Chondrocyte (in vitro differentiated cells): ENCODE measurements around the gene CMSS1. TPM values are rescaled to one million over a fixed set of nuclear protein-coding genes. Genes with fewer than 3 reads are reported as not detected.

Experiments used
- DNase-seq: peaks from one replicate; pipeline ENCODE4 v3.0.0; 2021; ENCODE audit warnings: mixed read lengths, low spot score
- H3K27ac Mint-ChIP-seq: one replicate; pipeline ENCODE4 v1.8.0; 2021; ENCODE audit warnings: mild to moderate bottlenecking, moderate library complexity, mixed read lengths; ENCODE audit not compliant: unreplicated experiment
- H3K27me3 Mint-ChIP-seq: 2 replicates; pipeline ENCODE4 v1.8.0; 2021; ENCODE audit warnings: low read depth, mixed read lengths
- H3K36me3 Mint-ChIP-seq: 2 replicates; pipeline ENCODE4 v1.8.0; 2021; ENCODE audit warnings: low read depth, mixed read lengths
- H3K4me1 Mint-ChIP-seq: 2 replicates; pipeline ENCODE4 v1.8.0; 2021; ENCODE audit warnings: low read depth, mild to moderate bottlenecking, mixed read lengths
- H3K4me3 Mint-ChIP-seq: one replicate; pipeline ENCODE4 v1.8.0; 2021; ENCODE audit warnings: mild to moderate bottlenecking, moderate library complexity, mixed read lengths; ENCODE audit not compliant: unreplicated experiment
- H3K9me3 Mint-ChIP-seq: 2 replicates; pipeline ENCODE4 v1.8.0; 2021; ENCODE audit warnings: low read depth, mixed read lengths
- total RNA-seq: library from RNA; stranded (reverse); gene quantifications from 3 replicates; pipeline ENCODE4 v1.2.1, GENCODE V29; 2021
- TF ChIP-seq, protein P1 (sequence below): fragments of 200-600 bp; sonication (generic); IDR thresholded peaks from 2 replicates; pipeline ENCODE4 v1.5.0; 2021; ENCODE audit warnings: antibody characterized with exemption, mild to moderate bottlenecking, moderate library complexity

Gene CMSS1
- total RNA-seq, 1 donor from 2014 or later = 19.5 TPM

DNA sequence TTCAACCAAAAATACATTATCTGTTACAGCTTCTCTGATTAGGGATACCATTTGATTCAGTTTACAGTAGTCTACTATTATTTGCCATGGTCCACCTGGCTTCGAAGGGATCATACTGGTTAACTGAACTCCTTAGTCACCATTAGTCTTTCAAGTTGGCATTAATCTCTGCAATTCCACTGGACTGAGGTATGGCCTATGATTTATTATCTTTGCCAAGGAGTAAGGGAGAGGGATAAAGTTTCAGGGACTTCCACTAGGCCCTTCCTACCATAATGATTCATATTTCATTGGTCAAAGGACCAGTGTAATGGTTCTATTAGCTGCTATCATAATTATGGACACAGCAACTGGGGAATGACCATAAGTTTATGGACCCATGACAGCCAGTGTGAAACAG is 7.3 kb upstream of the CMSS1 start:
- TF ChIP-seq, protein P1, sequence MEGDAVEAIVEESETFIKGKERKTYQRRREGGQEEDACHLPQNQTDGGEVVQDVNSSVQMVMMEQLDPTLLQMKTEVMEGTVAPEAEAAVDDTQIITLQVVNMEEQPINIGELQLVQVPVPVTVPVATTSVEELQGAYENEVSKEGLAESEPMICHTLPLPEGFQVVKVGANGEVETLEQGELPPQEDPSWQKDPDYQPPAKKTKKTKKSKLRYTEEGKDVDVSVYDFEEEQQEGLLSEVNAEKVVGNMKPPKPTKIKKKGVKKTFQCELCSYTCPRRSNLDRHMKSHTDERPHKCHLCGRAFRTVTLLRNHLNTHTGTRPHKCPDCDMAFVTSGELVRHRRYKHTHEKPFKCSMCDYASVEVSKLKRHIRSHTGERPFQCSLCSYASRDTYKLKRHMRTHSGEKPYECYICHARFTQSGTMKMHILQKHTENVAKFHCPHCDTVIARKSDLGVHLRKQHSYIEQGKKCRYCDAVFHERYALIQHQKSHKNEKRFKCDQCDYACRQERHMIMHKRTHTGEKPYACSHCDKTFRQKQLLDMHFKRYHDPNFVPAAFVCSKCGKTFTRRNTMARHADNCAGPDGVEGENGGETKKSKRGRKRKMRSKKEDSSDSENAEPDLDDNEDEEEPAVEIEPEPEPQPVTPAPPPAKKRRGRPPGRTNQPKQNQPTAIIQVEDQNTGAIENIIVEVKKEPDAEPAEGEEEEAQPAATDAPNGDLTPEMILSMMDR = no peak
- H3K4me3 Mint-ChIP-seq = no peak overlapping the region
- H3K36me3 Mint-ChIP-seq = peaks cover 2% of the 10 kb centered on the region
- no peak overlapping the region for H3K27ac Mint-ChIP-seq
- peaks cover 6% of the 10 kb centered on the region for H3K4me1 Mint-ChIP-seq
- DNase-seq = no peak
- no peaks in the 10 kb centered on the region for H3K27me3 Mint-ChIP-seq
- H3K9me3 Mint-ChIP-seq = peaks cover 5% of the 10 kb centered on the region

DNA sequence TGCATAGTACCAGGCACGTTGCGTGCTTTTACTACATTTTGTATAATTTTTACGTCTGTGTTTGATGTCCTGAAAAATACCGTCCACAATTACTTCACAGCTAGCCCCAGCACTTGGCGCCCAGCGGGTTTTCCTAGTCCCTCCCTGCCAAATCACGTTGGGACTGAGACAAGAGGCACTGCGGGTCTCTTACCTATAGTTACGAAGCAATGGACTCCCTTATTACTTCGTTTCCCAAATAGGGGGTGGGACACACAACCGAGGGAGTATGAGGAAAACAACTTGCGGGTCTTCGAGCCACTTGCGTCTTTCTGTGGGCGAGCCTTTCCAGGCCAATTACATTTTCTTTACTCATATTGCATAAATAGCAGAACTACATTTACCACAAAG is 620 bp upstream of the CMSS1 start:
- TF ChIP-seq, protein P1 = no peak
- H3K9me3 Mint-ChIP-seq = no peaks in the 10 kb centered on the region
- H3K4me1 Mint-ChIP-seq = peaks cover 32% of the 10 kb centered on the region
- peak overlapping the region; percentile 100 for H3K27ac Mint-ChIP-seq
- H3K27me3 Mint-ChIP-seq = no peaks in the 10 kb centered on the region
- H3K4me3 Mint-ChIP-seq = peak overlapping the region; percentile 96
- DNase-seq = no peak
- H3K36me3 Mint-ChIP-seq = no peaks in the 10 kb centered on the region

DNA sequence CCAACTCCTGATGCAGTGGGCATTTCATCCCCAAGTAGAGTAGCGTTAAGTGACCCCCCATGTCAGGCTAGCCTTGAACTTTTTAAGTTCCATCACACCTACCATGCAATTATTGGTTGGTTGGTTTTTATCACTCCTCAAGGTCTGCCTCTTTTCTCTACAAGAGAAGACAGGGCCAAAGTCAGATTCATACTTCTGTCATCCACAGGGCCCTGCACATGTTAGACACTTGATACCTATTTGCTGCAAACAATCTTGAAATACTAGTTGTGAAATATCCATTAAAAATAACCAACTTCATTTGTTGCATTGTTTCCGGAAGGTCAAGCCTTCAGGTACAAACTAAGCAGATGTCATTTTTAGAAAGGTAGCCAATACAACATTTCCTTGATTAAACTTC is 1.2 kb downstream of the CMSS1 start:
- H3K4me3 Mint-ChIP-seq = no peak overlapping the region
- no peaks in the 10 kb centered on the region for H3K27me3 Mint-ChIP-seq
- H3K27ac Mint-ChIP-seq = peak overlapping the region; percentile 100
- no peaks in the 10 kb centered on the region for H3K36me3 Mint-ChIP-seq
- TF ChIP-seq, protein P1 = no peak
- H3K9me3 Mint-ChIP-seq = no peaks in the 10 kb centered on the region
- no peak for DNase-seq
- H3K4me1 Mint-ChIP-seq = peaks cover 32% of the 10 kb centered on the region

DNA sequence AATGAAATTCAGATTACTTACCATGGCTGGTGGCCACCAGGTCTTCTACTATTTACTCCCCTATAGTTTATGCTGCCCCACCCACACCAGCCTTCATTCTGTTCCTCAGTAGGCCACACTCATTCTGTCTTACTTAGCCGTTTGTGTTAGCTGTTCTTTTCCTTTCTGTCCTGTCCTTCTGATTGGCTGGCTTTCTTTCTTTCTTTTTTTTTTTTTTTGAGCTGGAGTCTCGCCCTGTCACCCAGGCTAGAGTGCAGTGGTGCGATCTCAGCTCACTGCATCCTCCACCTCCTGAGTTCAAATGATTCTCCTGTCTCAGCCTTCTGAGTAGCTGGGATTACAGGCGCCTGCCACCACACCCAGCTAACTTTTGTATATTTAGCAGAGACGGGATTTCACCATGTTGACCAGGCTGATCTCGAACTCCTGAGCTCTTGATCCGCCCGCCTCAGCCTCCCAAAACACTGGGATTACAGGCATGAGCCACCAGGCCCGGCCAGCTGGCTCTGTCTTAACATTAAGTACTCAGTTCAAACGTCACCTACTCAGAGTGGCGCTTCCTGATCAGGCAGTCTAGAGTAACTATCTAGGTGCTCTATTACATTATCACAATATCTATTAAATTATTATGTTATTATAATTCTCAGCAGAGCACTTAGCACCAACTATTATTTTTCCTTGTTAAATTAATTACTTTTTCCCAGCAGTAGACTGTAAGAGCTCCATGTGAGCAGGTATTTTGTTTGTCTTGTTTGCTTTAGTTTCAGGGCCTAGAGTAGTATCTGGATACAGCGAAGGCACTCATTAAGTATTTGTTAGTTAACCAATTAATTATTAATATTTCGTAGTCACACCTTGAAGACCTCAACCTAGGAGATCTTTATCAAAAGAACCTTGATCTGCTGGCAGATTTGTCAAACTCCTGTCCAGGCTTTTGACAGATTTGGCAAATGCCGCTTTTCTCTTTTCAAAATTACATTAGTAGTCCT is 6.4 kb downstream of the CMSS1 start:
- Mint-ChIP-seq H3K4me1 (peaks cover 16% of the 10 kb centered on the region), H3K27me3 (no peaks in the 10 kb centered on the region), H3K36me3 (no peaks in the 10 kb centered on the region), H3K9me3 (no peaks in the 10 kb centered on the region), H3K4me3 (no peak overlapping the region), H3K27ac (no peak overlapping the region)
- TF ChIP-seq, protein P1 = no peak
- DNase-seq = no peak

DNA sequence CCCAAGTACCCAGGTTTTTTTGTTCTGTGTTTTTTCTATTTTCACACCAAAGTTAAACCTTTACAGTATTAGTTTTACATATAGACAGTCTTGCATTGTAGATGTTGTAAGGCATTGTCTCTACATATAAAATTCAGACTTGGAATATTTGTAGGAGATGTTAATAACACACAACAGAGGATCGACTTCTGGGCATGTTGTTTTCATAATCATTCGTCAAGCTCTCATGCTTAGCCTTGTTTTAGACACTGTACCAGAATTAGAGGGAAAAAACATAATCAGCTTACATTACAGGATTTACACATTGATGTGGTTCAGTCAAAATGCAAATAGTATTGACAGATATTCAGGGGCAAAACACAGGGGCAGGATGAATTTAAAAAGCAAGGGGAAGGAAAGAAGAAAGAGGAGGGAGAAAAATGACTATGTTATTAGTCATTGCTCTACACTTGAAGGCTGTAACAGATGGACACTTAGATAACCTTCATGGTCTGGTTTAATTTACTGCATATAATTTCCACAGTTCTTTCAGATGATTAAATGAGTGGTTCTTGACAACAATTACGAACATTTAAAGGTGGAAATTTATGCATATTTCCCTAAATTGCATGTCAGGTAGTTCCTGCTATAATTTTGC is 7.5 kb downstream of the CMSS1 start:
- H3K4me3 Mint-ChIP-seq = no peak overlapping the region
- H3K27ac Mint-ChIP-seq = no peak overlapping the region
- DNase-seq = no peak
- H3K36me3 Mint-ChIP-seq = no peaks in the 10 kb centered on the region
- no peaks in the 10 kb centered on the region for H3K9me3 Mint-ChIP-seq
- H3K4me1 Mint-ChIP-seq = peaks cover 13% of the 10 kb centered on the region
- TF ChIP-seq, protein P1 = no peak
- H3K27me3 Mint-ChIP-seq = no peaks in the 10 kb centered on the region
